Ramos (cell line): ENCODE results near the gene RPL36.

Experiments
- in situ Hi-C: fragments of 300-500 bp; cut with MboI; formaldehyde crosslinking; loops from one replicate; pipeline ENCODE4 v1.14.3; 2022; ENCODE audit warnings: low sequenced_read_pairs; ENCODE audit not compliant: unreplicated experiment

RPL36 gene

DNA sequence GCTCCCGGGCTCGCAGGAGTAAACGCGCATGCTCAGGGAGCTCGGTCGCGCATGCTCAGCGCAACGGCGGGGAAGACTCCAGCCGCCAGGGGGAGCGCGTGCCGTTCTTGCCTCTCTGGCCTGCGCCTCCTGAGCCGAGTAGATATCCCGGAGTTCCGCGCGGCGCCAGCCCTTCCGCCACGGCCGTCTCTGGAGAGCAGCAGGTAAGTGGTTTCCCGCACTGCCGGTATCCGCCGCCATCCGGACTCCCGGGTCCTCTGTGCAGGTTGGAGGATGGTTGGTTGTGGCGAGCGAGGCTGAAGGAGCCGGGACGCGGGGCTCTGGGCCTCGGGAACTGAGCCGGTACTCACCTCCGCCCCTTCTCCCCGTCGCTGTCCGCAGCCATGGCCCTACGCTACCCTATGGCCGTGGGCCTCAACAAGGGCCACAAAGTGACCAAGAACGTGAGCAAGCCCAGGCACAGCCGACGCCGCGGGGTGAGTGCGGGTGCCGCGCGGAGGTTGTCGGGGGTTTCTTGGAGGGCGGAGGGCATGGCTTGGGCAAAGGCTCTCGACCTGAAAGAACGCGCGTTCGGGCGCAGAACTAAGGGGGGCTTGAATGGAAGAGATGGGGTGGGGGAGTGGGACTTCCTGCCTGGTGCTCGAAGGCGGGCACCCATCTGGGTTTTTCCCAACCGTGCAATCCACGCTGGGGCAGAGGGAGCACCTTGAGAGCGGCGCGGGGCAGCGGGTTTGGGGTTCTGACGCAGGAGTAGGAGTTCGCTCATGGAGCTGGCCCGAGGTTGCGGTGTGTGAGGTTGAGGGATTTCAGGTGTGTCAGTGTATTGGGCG, at the start of gene RPL36:
Gene RPL36 (plus strand): TSS at position 171 of the 830 bp plus-strand sequence. CDS start 213 bp downstream, at position 384.
- in situ Hi-C loops: no loop called here

DNA sequence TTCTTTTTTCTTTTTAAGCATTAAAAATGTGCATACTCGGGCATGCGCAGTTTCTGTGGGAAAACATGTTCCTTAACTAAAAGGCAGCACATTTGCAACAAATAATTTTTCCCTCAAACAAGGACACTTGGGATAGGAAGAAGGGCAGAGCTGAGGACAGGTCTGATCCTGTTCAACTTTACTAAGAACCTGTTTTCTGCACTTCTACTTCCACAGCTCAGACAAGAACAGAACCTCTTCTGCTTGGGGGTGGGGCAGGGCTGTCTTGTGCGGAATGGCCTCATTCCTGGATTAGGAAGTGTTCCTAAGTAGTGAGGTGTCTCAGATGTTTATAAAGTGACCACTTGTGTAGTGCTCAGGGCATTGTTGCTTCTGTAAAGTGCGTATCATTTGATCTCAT, 48.9 kb upstream of the RPL36 start:
- in situ Hi-C loops: no loop called here

DNA sequence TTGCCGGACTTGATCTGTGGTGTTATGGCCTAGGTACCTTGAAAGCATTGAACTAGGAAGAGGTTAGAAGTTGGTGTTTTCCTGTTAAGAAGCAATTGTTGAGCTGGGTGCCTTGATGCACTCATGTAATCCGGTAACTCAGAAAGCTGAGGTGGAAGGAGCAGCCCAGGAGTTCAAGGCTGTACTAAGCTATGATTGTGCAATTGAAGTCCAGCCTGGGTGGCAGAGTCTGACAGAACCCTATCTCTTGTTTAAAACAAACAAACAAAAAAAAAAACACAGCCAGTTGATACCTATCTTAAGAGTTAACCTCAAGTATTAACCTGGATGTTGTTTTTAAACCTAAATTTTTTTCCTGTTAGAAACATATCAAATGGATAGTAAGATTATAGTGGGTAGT, 47.9 kb upstream of the RPL36 start:
- in situ Hi-C loops: no loop called here

DNA sequence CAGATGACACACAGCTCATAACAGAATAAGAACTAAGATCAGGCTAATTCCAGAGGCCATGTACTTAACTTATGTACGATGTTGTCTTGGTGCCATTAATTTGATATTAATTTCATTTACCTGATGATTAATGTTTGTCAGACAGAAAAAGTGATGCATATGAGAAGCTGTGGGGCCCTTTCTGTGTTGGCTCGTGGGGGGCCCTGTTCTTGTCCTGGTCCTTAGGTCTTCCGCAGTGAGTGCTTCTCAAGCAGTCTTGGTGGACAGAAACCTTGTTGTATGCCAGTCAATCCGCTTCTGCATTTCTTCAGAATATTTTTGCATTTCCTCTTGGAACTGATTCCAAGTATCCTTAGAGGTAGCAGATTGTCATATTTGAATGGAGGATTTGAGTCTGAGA, 47.0 kb upstream of the RPL36 start:
- in situ Hi-C loops: no loop called here

DNA sequence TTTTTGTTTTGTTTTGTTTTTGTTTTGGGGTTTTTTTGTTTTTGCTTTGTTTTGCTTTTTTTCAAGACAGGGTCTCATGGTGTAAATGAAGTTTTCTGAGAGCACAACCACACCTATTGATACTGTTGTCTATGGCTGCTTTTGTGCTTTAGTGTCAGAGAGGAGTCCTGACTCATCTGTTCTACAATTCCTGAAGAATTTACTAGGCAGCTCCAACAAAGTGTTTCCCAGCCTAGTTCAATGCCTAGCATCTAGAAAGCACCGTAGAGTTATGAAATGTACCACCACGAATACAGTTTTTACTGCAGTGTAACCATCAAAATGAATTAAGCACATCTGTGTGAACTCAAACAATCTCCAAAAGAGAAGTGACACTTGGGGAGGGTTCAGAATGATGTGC, 46.1 kb upstream of the RPL36 start:
- in situ Hi-C loops: no loop called here

DNA sequence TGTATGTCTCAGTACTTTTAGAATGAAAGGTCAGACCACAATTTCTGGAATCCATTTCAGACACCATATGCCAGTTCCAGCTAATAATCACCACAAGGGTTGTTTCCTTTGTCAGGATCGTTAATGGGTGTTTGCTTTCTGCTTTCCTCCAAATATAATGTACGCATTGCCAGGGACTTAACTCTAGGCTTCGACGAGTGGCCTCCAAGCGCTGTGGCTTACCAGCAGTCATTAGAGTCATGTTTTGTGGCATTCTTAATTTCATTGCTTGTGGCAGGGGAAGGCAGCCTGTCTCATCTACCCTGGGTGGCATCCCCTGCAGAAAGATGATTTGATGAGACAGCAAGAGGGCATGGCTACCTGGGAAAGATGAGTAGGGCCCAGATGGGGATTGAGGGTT, 44.7 kb upstream of the RPL36 start:
- in situ Hi-C loops: no loop called here

DNA sequence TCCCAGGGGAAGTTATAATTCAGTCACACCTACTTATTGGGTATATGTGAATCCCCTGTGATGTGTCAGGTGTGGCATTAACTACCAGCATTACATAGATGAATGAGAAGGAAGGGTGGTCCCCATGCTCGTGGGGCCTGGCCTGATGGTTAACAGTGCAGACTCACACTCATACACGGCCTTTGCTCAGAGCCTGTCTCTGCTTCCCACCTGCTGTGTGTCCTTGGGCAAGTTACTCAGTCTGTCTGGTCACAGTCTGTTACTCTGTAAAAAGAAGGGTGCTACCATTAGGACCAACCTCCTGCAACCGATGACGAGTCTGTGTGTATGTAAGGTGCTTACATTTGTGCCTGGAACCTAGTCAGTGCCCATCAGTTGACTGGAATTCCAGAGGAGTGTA, 43.4 kb upstream of the RPL36 start:
- in situ Hi-C loops: no loop called here

DNA sequence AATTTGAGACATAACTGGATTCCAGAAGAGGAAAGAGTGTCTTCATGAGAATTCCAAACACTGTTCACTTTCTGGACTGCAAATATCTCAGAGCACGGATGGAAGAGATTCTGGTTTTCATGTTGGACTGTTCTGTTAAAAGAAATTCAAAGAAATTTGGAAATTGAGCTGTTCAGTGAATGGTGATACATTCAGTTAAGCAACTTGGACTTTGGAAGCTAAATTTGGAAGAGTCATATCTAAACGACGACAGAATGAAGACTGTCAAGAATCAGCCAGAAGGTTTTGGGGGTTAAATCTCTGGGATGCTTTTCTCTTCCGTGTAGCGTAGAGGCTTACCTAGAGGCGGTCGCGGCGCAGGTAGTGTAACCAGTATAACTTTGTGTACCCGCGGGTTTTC, 41.6 kb upstream of the RPL36 start:
- in situ Hi-C loops: no loop called here

DNA sequence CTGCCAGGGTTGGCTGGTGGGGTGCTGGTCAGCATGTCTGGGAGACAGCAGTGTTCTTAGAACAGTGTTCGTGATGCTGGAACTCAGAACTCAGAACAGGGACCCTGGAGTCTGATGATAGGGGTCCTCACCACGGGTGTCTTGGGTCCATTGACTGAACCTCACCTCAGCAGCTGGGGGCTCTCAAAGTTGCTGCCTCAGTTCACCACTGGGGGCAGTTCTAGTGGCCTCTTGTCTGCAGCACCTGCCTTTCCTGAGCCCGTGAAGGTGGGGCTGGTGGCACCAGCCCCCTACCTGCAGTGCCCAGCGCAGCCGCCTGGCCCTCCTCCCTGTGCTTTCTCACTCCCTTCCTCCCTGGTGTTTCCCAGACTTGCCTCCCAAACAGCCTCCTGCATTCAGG, 38.7 kb upstream of the RPL36 start:
- in situ Hi-C loops: no loop called here

DNA sequence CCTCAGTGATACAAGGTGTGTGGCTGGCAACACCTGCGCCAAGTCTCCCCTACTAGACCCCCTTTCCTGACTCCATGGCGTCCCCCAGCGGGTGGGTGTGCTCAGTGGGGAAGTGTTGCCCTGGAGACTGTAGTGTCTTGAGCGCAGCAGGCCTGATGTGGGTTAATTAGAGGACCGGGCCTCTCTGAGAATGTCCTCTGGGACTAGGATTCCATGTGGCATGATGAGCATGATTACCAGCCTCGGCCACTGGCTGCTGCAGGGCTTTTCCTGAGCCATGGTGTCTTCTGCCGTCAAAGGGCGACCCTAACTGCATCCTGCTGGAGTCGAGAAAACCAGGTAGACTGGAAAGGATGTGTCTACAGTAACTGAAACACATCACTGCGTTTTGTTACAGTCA, 37.8 kb upstream of the RPL36 start:
- in situ Hi-C loops: no loop called here

DNA sequence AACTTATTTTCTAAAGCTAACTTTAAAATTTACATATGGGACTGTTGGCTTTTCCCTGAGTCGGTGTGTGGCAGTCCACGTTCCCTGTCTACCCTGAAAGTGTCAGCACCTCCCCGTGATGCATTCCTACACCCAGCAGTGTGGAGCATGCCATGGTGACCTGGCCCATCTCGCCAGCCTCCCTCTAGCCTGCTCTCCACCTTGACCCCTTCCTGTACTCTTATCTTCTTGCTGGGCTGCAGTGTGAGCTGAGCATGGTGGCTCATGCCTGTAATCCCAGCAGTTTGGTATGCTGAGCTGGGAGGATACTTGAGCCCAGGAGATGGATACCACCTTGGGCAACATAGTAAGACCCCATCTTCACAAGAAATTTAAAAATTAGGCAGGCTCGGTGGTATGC, 35.2 kb upstream of the RPL36 start:
- in situ Hi-C loops: no loop called here

DNA sequence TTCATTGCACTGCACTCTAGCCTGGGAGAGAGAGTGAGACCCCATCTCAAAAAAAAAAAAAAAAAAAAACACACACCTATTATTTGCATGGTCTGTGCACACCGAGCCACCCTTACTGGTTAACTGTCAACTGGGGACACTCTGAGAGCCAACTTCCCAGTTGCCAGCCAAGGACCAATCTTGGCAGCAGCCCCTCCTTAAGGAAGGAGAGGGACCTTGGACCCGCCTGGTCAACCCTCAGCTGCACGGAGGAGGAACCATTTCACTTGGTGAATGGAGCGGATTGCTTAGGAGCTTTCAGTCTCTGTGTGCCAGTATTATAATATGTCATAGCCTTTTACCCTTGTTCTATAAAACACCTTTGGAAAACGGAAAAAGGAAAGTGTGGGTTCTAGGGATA, 34.7 kb upstream of the RPL36 start:
- in situ Hi-C loops: no loop called here

DNA sequence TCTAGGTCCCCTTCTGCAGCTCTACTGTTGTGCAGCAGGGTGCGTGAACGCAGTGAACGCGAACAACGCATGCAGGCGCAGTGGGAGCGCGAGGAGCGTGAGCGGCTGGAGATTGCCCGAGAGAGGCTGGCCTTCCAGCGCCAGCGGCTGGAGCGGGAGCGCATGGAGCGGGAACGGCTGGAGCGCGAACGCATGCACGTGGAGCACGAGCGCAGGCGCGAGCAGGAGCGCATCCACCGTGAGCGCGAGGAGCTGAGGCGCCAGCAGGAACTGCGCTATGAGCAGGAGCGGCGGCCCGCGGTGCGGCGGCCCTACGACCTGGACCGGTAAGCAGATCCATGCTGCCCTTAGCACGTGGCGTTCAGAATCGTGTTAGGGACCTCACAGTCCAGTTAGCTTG, 28.6 kb upstream of the RPL36 start:
- in situ Hi-C loops: no loop called here

DNA sequence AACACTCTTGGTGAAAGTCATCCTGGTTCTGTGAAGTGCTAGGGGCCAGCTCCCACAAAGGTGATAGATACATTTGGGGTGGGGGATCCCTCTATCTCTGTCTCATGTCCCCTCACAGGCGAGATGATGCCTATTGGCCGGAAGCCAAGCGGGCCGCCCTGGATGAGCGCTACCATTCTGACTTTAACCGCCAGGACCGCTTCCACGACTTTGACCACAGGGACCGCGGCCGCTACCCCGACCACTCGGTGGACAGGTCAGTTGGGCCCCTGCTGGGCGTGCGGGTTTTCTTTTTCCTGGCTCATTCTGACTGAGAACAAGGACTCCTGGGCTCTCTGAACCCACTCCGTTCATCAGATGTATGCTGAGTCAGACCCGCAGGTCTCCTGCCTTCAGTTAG, 26.2 kb upstream of the RPL36 start:
- in situ Hi-C loops: no loop called here

DNA sequence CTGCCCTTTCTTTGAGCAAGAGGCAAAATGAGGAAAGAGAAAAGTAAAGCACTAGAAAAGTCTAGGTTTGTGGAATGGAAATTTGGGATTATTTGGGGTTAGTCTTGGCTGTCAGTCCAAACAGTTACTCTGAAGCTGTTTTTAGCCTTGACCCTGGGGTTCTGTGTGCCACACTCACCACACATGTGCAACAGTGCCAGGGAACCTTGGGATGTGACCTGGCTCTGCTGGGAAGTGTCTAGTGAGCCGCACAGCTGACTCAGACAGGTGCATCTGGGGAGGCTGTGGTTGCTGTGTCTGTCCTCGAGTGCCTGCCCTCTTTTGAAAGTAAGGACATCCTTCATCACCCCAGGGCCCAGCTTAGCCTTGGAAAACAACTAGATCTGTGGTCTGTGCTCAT, 25.6 kb upstream of the RPL36 start:
- in situ Hi-C loops: no loop called here

DNA sequence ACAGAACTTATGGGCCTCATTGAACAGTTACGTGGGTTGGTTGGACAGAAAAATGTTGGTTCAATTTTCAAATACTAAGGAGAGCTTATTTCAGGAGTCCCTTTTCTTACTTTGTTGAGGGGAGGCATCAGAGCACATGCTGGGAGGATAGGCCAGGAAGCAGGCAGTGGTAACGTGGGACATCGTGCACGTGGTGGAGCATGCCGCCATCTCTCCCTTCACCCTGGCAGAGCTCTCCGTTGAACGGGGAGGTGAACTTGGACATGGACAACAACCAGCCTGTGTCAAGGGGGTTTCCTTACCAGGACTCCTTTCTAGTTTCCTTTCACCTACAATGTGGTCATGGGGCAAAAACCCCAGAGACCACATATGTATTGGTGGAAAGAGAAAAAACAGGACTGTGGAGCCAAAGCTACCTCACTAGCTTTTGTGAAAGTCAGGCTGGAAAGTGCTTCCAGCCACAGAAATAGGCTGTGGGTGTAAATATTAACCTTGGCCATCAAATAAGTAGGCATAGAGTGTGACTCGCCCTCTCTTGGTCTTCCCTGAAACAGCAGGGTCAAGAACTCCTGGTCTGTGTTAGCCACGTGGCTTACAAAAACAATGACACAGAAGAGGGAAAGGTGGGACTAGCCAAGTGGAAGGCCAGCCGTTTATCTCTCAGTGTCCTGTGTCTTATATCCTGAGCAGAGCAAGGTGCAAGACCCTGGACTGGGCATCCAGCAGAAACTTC, 24.1 kb upstream of the RPL36 start:
- in situ Hi-C loops: no loop called here

DNA sequence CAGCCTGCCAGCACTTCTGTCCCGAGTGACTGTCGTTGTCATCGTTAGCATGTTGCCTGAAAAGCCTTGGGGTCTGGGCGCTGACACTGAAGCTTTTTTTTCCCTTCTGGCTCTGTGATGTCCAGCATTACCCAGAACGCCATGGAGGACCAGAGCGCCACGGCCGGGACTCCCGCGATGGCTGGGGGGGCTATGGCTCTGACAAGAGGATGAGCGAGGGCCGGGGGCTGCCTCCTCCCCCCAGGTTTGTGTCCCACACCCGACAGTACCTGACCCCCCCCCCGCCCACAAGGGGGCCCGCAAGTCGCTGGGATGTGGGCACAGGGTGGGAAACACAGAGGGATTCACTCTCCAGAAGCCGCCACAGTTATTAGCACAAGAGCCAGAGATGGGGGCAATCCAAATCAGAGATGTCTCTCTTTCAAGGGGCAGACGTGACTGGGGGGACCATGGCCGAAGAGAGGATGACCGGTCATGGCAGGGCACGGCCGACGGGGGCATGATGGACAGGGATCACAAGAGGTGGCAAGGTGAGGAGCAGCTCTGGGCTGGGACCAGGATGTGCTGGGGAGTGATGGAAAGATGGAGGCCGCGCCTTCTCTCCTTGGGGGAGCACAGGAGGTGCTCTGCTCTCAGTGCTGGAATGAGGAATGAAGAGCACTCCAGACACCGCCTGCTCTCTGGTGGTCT, 23.0 kb upstream of the RPL36 start:
- in situ Hi-C loops: no loop called here

DNA sequence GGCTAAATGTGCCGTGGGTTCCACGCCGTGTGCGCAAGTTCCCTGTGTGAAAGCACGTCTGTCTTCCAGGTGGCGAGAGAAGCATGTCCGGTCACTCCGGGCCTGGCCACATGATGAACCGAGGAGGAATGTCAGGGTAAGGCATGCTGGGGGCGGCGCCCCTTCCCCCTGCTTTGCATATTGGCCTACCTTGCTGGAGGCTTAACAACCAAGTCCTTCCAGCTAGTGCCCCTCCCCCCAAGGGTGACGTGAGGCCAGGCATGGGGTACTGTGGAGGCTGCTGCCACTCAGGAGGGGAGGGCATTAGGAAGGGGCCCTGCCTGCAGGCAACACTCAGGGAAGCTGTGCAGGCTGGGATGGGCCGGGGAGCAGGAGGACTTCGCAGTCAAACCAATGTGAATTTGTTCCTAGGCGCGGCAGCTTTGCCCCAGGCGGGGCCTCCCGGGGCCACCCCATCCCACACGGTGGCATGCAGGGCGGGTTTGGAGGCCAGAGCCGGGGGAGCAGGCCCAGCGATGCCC, 22.3 kb upstream of the RPL36 start:
- in situ Hi-C loops: no loop called here

DNA sequence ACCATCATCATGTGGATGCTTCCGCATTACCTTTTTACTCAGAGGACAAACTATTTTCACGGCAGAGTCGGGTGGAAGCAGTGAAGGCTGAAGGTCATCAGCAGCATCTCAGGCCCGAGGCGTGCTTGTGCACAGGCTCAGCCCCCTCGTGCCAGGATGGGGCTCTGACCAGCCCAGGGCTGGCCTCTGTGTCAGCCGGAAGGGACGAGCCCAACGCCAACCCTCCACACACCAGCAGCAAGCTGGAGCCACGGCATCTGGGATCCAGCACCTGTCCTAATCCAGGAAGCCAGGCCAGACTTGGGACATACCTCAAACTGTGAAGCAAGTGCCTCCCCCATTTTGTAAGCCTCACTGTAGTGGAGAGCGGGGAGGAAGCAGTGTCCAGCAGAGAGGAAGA, 20.9 kb upstream of the RPL36 start:
- in situ Hi-C loops: no loop called here

DNA sequence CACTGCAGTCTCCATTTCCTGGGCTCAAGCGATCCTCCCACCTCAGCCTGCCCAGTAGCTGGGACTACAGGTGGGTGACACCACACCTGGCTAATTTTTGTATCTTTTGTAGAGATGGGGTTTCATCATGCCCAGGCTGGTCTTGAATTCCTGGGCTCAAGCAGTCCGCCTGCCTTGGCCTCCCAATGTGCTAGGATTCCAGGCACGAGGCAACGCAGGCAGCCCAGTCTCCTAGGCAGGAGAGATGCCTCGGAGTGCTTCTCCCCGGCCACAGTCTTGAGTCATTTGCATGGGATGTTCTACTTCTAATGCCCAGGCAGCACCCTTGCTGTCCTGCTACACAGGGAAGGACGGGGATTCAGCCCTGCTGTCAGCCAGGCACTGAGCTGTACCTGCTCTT, 18.5 kb upstream of the RPL36 start:
- in situ Hi-C loops: no loop called here
